Sigmoid colon (tissue), 3 donors: ENCODE results near the gene RHEB.

Experiments used
- POLR2A ChIP-seq, 2 donors: fragments of 450-650 bp; IDR thresholded peaks; one replicate each; pipeline ENCODE4 v1.6.1; 2016; ENCODE audit warnings: antibody characterized with exemption in 2 of 2, mild to moderate bottlenecking in 2 of 2, moderate library complexity in 2 of 2
- TF ChIP-seq, protein P1 (sequence below), 4 experiments: fragments of 450-650 bp in 3 of 4; fragments of 200-600 bp in 1 of 4; IDR thresholded peaks; one replicate each; pipeline ENCODE4 v1.5.1; 2016 to 2019; ENCODE audit warnings: antibody characterized with exemption in 4 of 4, mild to moderate bottlenecking in 3 of 4, moderate library complexity in 2 of 4

DNA sequence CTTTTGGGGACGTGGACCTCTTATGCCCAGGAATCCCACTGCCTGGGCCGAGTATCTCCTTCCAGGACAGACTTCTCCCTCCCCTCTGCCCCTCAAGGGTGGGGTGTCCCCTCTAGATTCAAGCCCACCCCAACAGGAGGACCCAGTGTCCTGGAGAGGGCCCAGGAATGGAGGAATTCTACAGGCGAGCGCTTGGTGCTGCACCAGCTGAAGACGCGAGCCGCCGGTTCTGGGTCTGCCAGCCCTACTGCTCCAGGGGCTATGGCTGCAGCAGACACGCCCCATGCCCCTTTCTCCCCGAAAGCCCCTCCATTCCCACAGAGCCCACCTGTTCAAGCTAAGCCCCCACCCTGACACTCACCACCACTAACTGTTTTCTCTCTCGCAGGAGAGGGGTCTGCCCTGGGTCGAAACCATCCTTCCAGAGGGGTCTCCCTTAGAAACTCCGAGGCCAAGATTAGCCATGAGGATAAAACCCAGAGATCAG lies 88.4 kb downstream of the RHEB start:
- TF ChIP-seq, protein P1, sequence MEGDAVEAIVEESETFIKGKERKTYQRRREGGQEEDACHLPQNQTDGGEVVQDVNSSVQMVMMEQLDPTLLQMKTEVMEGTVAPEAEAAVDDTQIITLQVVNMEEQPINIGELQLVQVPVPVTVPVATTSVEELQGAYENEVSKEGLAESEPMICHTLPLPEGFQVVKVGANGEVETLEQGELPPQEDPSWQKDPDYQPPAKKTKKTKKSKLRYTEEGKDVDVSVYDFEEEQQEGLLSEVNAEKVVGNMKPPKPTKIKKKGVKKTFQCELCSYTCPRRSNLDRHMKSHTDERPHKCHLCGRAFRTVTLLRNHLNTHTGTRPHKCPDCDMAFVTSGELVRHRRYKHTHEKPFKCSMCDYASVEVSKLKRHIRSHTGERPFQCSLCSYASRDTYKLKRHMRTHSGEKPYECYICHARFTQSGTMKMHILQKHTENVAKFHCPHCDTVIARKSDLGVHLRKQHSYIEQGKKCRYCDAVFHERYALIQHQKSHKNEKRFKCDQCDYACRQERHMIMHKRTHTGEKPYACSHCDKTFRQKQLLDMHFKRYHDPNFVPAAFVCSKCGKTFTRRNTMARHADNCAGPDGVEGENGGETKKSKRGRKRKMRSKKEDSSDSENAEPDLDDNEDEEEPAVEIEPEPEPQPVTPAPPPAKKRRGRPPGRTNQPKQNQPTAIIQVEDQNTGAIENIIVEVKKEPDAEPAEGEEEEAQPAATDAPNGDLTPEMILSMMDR (IDR thresholded peaks at IDR 0.05): no peak
- TF ChIP-seq POLR2A (IDR thresholded peaks at IDR 0.05): no peak
